Hepatocyte (in vitro differentiated cells): ENCODE results near the gene ADGRG4.

Experiments
- CTCF ChIP-seq: fragments of 200-600 bp; sonication (generic); IDR thresholded peaks from 2 replicates; pipeline ENCODE4 v1.5.1; 2016; ENCODE audit warnings: antibody characterized with exemption, mild to moderate bottlenecking; ENCODE audit not compliant: poor library complexity
- EZH2 ChIP-seq: fragments of 200-600 bp; sonication (generic); IDR thresholded peaks from 2 replicates; pipeline ENCODE4 v1.6.1; 2016; ENCODE audit warnings: antibody characterized with exemption, mild to moderate bottlenecking, borderline replicate concordance

- TF ChIP-seq EZH2: no peak
- no peak for TF ChIP-seq CTCF
These were observed 145.4 kb downstream of the ADGRG4 start for GRCh38 chrX:136446208-136446607.
